Duodenal mucosa (tissue), 2 donors: ENCODE results near the gene NTRK2.

Source experiments
- H3K27ac ChIP-seq: one replicate; pipeline ENCODE4 v1.7.0; 2013; ENCODE audit warnings: low read depth, low read length
- H3K27me3 ChIP-seq, 2 donors: one replicate each; pipeline ENCODE4 v1.7.0; 2013; ENCODE audit warnings: low read length in 2 of 2, control low read depth in 1 of 2; ENCODE audit not compliant: insufficient read depth in 2 of 2, control insufficient read depth in 1 of 2
- H3K36me3 ChIP-seq, 2 donors: one replicate each; pipeline ENCODE4 v1.7.0; 2013; ENCODE audit warnings: low read length in 2 of 2, control low read depth in 1 of 2; ENCODE audit not compliant: insufficient read depth in 2 of 2, control insufficient read depth in 1 of 2
- H3K4me1 ChIP-seq, 2 donors: one replicate each; pipeline ENCODE4 v1.7.0; 2013; ENCODE audit warnings: low read length in 2 of 2, control low read depth in 1 of 2; ENCODE audit not compliant: insufficient read depth in 2 of 2, control insufficient read depth in 1 of 2
- H3K4me3 ChIP-seq, 2 donors: one replicate each; pipeline ENCODE4 v1.7.0; 2013; ENCODE audit warnings: low read length in 2 of 2, low read depth in 1 of 2
- H3K9ac ChIP-seq, 2 donors: one replicate each; pipeline ENCODE4 v1.7.0; 2013; ENCODE audit warnings: low read length in 2 of 2, low read depth in 1 of 2
- H3K9me3 ChIP-seq, 2 donors: one replicate each; pipeline ENCODE4 v1.7.0; 2013; ENCODE audit warnings: low read length in 2 of 2, control low read depth in 1 of 2; ENCODE audit not compliant: control insufficient read depth in 1 of 2

Gene NTRK2

GRCh38 chr9:84750152-84750865 lies 80.8 kb downstream of the NTRK2 start:
- Histone ChIP-seq H3K9ac (no peak overlapping the region), H3K4me3 (no peak overlapping the region), H3K4me1 (no peaks in the 10 kb centered on the region), H3K27me3 (no peaks in the 10 kb centered on the region), H3K36me3 (no peaks in the 10 kb centered on the region), H3K9me3 (no peaks in the 10 kb centered on the region), H3K27ac (no peak overlapping the region)

- H3K27me3 ChIP-seq = no peaks in the 10 kb centered on the region
- H3K4me1 ChIP-seq = no peaks in the 10 kb centered on the region
- no peak overlapping the region for H3K4me3 ChIP-seq
- H3K27ac ChIP-seq = no peak overlapping the region
- no peaks in the 10 kb centered on the region for H3K36me3 ChIP-seq
- H3K9ac ChIP-seq = no peak overlapping the region
- no peaks in the 10 kb centered on the region for H3K9me3 ChIP-seq
These were observed 82.4 kb downstream of the NTRK2 start for GRCh38 chr9:84751921-84752320.

- H3K27ac ChIP-seq = no peak overlapping the region
- H3K9ac ChIP-seq = no peak overlapping the region
- no peaks in the 10 kb centered on the region for H3K4me1 ChIP-seq
- no peaks in the 10 kb centered on the region for H3K36me3 ChIP-seq
- H3K9me3 ChIP-seq = no peaks in the 10 kb centered on the region
- H3K4me3 ChIP-seq = no peak overlapping the region
- no peaks in the 10 kb centered on the region for H3K27me3 ChIP-seq
These were observed 84.9 kb downstream of the NTRK2 start for GRCh38 chr9:84754461-84754860.

- no peak overlapping the region for H3K27ac ChIP-seq
- no peak overlapping the region for H3K9ac ChIP-seq
- H3K36me3 ChIP-seq = no peaks in the 10 kb centered on the region
- H3K9me3 ChIP-seq = no peaks in the 10 kb centered on the region
- no peaks in the 10 kb centered on the region for H3K27me3 ChIP-seq
- H3K4me3 ChIP-seq = no peak overlapping the region
- no peaks in the 10 kb centered on the region for H3K4me1 ChIP-seq
These were observed 85.4 kb downstream of the NTRK2 start for GRCh38 chr9:84754881-84755280.

GRCh38 chr9:84755380-84755779 lies 85.9 kb downstream of the NTRK2 start:
- no peaks in the 10 kb centered on the region for H3K36me3 ChIP-seq
- H3K9me3 ChIP-seq = no peaks in the 10 kb centered on the region
- H3K4me1 ChIP-seq = no peaks in the 10 kb centered on the region
- no peak overlapping the region for H3K9ac ChIP-seq
- no peak overlapping the region for H3K27ac ChIP-seq
- H3K27me3 ChIP-seq = no peaks in the 10 kb centered on the region
- H3K4me3 ChIP-seq = no peak overlapping the region

GRCh38 chr9:84756171-84756570 lies 86.6 kb downstream of the NTRK2 start:
- H3K4me3 ChIP-seq = no peak overlapping the region
- H3K27ac ChIP-seq = no peak overlapping the region
- H3K9me3 ChIP-seq = no peaks in the 10 kb centered on the region
- H3K36me3 ChIP-seq = no peaks in the 10 kb centered on the region
- H3K9ac ChIP-seq = no peak overlapping the region
- H3K27me3 ChIP-seq = no peaks in the 10 kb centered on the region
- no peaks in the 10 kb centered on the region for H3K4me1 ChIP-seq

GRCh38 chr9:84756731-84757130 lies 87.2 kb downstream of the NTRK2 start:
- Histone ChIP-seq H3K36me3 (no peaks in the 10 kb centered on the region), H3K9me3 (no peaks in the 10 kb centered on the region), H3K27ac (no peak overlapping the region), H3K9ac (no peak overlapping the region), H3K4me1 (no peaks in the 10 kb centered on the region), H3K4me3 (no peak overlapping the region), H3K27me3 (no peaks in the 10 kb centered on the region)

GRCh38 chr9:84758817-84759216 lies 89.3 kb downstream of the NTRK2 start:
- Histone ChIP-seq H3K27me3 (no peaks in the 10 kb centered on the region), H3K9me3 (no peaks in the 10 kb centered on the region), H3K36me3 (no peaks in the 10 kb centered on the region), H3K9ac (no peak overlapping the region), H3K4me1 (no peaks in the 10 kb centered on the region), H3K4me3 (no peak overlapping the region), H3K27ac (no peak overlapping the region)

- no peak overlapping the region for H3K27ac ChIP-seq
- no peak overlapping the region for H3K9ac ChIP-seq
- no peaks in the 10 kb centered on the region for H3K4me1 ChIP-seq
- H3K36me3 ChIP-seq = no peaks in the 10 kb centered on the region
- no peaks in the 10 kb centered on the region for H3K9me3 ChIP-seq
- H3K4me3 ChIP-seq = no peak overlapping the region
- H3K27me3 ChIP-seq = no peaks in the 10 kb centered on the region
These were observed 89.8 kb downstream of the NTRK2 start for GRCh38 chr9:84759300-84759750.

GRCh38 chr9:84759804-84760203 lies 90.3 kb downstream of the NTRK2 start:
- Histone ChIP-seq H3K9ac (no peak overlapping the region), H3K4me3 (no peak overlapping the region), H3K9me3 (no peaks in the 10 kb centered on the region), H3K4me1 (no peaks in the 10 kb centered on the region), H3K36me3 (no peaks in the 10 kb centered on the region), H3K27ac (no peak overlapping the region), H3K27me3 (no peaks in the 10 kb centered on the region)
